Measurements from ENCODE around the gene POTEB.
"Not testable (repeated sequence)": the region's sequence is repeated elsewhere in the genome, so short reads cannot be mapped to it uniquely, and the experiment has no call there.

POTEB gene

GRCh38 chr15:21877635-21878034 is at the start of gene POTEB:
Gene POTEB (minus strand): TSS chr15:21877735. CDS start chr15:21877246, 489 bp downstream.
- DNase-seq: not testable (repeated sequence)

- DNase-seq: not testable (repeated sequence)
Measured at GRCh38 chr15:21890955-21891354, 13.4 kb upstream of the POTEB start.

- not testable (repeated sequence) for DNase-seq
Measured at GRCh38 chr15:21889542-21889941, 12.0 kb upstream of the POTEB start.

- not testable (repeated sequence) for DNase-seq
Measured at GRCh38 chr15:21838831-21839230, 38.7 kb downstream of the POTEB start.

Data from amniotic stem cell (primary cell).